HuH-7.5 (cell line): ENCODE results near the gene ACTN4.

Experiments
- DNase-seq: peaks from one replicate; pipeline ENCODE4 v3.0.0; 2011; ENCODE audit warnings: low spot score

ACTN4 gene

DNA sequence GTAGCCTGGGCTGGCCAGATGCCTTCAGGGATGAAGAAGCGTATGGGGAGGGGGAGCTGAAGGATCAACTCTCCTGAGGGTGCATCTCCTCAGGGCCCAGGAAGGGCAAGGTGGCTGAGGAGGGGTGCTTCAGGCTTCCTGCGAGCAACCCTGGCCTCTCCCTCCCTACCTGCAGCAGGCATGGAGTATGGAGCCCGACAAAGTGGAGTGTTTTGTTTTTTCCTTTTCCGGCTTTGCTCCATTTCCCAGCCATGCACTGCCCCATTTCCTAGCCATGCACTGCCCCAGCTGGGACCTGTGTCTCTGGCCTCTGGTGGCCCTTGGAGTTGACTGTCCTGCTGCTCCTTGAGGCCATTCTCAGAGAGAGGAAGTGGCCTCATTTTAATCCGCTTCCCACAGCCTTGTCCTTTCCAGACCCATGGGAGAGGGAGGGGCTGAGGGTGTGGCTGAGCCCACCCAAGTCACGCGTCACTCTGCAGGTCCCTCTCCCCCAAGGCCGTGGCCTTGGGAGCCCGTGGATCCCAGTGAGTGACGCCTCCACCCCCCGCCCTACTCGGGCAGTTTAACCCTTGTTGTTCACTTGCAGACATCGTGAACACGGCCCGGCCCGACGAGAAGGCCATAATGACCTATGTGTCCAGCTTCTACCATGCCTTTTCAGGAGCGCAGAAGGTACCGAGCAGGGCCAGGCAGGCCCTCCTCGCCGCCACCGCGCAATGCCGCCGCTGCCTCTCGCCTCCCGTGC, 62.4 kb downstream of the ACTN4 start:
- no peak for DNase-seq

DNA sequence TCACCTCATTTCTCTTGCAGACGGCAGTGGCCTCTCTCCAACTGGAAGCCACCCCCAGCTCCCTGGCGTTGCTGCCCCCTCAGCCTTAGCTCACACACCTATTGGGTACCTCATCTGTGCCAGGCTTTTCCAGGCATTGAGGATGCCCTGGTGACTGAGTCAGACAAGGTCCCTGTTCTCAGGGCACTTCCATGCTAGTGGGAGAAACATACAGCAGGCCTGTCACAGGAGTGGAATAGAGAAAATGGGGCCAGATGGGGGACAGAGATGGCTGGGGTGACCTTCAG, 62.9 kb downstream of the ACTN4 start:
- DNase-seq = no peak

DNA sequence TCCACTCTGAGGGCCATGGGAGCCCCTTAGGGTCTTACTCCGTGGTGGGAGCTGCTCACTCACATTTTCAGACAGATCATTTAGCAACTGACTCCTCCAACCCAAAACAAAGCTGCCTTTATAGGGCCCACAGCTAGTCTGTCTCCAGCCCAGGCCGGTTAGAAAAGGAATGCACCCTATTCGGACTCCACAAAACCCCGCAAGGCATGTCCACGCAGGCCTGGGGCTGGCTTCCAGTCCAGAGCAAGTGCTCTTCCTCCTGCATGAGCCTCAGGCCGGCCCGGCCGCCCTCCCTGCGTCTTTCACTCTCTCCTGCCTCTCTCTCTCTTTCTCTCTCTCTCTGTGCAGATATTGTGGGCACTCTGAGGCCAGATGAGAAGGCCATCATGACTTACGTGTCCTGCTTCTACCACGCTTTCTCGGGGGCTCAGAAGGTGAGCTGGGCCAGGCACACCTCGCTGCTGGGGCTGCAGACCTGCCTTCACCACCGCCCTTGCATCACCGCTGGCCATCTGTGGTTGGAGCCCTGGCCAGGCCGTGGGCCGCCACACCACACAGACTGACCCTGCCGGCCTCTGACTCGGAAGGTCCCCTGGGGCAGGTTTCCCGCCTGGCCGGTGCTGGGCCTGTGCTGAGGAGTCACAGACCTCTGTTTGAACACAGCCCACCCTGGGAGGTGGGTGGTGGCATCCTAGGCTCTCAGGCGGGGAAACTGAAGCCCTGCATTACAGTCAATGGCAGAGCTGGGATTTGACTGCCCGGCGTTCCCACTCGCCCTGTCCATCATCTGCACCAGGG, 63.7 kb downstream of the ACTN4 start:
- no peak for DNase-seq

GRCh38 chr19:38711726-38712153, 64.3 kb downstream of the ACTN4 start:
- no peak for DNase-seq

DNA sequence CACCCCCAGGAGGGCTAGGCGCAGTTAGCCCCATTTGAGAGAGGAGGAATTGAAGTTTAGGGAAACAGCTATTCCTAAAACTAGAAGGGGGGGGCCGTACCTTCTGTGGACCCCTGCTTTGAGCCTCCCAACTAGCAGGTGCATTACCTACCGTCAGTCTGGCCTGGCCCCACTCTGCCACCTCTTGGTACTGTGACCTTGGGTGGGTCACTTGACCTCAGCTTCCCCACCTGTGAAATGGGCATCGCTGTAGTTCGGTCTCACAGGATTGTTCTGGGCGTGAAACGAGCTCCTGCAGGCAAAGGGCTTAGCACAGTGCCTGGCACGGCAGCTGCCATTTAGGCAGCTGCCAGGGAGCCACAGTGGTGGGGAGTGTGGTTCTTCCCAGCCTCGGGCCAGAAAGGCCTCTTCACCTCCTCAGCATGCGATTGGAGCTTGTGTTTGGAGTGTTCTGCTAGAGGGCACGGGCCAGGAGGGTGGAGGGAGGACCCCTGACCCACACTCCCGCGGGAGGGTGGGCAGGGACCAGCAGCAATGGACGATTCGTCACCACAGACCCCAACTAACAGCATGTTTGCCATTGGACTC, 64.8 kb downstream of the ACTN4 start:
- no peak for DNase-seq

DNA sequence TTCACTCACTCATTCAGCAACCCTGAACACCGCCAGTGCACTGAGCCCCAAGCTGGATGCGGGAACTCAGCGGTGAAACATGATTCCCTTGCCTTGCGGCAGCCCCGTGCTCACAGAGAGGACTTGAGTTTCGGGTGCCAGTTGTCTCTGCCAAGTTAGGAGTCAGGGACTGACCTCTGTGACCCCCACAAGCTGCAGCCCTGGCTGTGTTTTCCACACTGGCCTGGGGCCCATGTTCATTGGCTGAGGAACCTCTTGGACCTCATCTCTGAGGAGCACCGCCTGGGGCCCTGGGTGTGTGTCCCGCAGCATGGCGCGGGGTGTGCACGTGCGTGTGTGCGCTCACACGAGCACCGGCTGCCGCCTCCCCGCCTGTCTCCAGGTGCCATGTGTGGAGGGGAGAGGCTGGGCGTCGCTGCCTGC, 65.8 kb downstream of the ACTN4 start:
- DNase-seq = no peak

GRCh38 chr19:38713865-38714264, 66.4 kb downstream of the ACTN4 start:
- DNase-seq = no peak

GRCh38 chr19:38714354-38714778, 66.9 kb downstream of the ACTN4 start:
- peak; percentile 71 for DNase-seq

DNA sequence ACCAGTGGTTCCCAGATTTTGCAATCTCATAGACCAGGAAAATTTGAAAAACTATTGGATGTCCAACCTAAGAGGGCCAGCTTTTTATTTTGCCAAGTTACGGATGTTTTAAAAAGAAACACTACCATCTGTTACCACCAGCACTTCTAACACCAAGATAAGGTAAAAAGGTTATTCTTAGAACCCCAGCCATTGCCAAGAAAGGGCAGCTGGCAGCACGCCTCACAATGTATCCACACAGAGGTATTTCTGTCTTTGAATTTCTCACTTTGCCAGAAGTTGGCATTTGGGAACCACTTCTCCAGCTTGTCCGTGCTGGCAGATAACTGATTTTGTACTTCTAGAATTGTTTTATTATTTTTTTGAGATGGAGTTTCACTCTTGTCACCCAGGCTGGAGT, 68.1 kb downstream of the ACTN4 start:
- no peak for DNase-seq

GRCh38 chr19:38717051-38717450, 69.6 kb downstream of the ACTN4 start:
- DNase-seq = no peak

DNA sequence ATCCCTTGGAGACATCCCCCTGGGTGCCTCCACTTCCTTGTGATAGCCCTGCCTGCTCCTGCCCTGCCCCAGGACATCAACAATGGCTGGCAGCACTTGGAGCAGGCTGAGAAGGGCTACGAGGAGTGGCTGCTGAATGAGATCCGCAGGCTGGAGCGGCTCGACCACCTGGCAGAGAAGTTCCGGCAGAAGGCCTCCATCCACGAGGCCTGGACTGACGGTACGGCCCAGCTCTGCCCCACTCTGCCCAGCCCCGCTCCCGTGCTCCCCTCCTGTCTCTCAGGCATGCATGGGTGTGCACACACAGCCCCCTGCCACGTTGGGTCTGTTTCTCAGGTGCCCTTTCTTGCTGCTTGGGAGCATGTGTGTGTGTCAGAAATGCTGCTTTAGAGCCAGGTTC, 70.4 kb downstream of the ACTN4 start:
- DNase-seq = no peak

- no peak for DNase-seq
Measured at GRCh38 chr19:38718747-38719543, 71.5 kb downstream of the ACTN4 start.

DNA sequence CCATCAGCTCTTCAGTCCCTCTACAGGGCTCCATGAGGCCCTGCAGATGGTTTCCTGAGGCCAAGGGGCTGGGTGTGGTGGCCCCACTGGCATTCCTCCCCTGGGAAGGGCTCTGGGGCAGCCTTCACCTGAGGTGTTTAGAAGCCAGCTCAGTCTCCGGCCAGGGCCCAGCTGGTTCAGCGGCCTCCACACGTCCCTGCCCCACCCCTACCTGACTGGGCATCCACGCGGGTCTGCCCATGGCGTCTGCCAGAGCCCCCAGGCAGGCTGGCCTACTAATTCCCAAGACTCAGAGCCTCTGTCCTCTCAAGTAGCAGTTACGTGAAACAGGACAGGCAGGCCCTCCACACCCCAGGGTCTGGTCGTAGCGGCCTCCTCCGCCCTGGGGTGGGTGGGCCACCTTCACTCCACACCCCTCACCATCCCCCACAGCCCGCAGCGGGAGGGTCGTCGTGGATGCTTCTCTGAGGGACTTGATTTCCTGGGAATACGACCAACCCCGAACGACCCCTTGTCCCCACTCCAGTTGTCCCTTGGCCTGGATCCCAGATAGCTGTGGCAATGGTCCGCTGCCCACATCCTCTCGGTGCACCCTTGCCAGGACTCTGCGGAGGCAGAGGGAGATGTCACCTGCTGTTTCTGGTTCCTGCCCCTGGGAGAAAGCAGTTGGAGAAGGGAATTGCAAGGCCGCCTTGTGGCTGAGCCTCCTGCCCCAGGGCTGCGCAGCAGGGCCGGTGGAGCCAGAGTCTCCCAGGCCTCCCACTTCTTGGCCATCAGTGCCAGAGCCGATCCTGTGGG, 72.5 kb downstream of the ACTN4 start:
- no peak for DNase-seq

- no peak for DNase-seq
Measured at GRCh38 chr19:38720559-38721236, 73.2 kb downstream of the ACTN4 start.

- no peak for DNase-seq
Measured at GRCh38 chr19:38721496-38721895, 74.0 kb downstream of the ACTN4 start.

GRCh38 chr19:38721979-38722773, 74.7 kb downstream of the ACTN4 start:
- DNase-seq = peak; percentile 80

DNA sequence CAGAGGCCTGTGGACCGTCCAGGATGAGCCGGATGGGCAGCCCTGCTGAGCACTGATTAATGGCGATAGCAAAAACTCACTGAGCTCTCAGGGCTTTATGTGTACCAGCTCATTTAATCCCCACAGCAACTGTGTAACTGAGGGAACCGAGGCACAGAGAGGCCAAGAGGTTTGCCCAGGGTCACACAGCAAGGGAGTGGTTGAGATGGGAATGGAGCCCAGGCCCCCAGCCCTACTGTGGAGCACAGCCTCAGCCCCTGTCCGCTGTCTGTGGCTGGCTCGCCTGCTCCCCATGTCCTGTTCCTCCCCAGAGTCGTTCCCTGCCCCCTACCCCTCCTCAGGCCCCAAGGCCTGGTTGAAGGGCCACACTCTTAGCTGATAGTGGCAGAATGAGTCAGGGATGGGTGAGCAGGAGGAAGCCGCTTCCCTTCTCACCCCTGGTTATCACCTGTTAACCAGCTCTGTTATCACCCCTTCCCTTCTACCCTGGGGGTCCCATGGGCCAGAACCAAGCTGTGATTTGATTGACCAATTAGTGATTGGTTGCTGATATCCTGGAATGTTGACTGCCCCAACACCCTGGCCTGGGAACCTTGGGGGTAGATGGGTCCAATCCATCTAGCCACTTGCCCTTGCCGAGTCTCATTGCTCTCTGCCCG, 75.6 kb downstream of the ACTN4 start:
- DNase-seq = no peak

- no peak for DNase-seq
Measured at GRCh38 chr19:38723606-38723965, 76.1 kb downstream of the ACTN4 start.

DNA sequence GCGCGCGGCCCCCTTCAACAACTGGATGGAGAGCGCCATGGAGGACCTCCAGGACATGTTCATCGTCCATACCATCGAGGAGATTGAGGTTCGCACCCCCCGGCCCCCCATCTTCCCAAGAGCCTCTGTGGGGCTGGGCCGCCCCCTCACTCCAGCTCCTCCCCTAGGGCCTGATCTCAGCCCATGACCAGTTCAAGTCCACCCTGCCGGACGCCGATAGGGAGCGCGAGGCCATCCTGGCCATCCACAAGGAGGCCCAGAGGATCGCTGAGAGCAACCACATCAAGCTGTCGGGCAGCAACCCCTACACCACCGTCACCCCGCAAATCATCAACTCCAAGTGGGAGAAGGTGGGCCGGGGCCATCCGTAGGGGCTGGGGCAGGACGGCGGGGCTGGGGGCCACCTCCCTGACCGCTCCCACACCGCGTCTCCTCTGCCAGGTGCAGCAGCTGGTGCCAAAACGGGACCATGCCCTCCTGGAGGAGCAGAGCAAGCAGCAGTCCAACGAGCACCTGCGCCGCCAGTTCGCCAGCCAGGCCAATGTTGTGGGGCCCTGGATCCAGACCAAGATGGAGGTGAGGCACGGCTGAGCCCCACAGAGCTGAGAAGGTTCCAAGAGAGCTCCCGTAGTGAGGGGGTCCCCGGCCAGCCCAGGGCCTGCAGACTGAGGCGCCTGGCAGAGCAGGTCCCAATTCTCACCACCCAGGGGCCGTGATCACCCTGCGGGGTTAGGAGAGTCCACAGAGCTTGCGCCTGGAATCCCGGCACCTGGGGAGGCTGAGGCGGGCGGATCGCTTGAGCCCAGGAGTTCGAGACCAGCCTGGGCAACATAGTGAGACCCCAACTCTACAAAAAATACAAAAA, 76.8 kb downstream of the ACTN4 start:
- no peak for DNase-seq
